Suprapubic skin (tissue), 4 donors: ENCODE measurements around the gene SMAD2. TPM values are rescaled to one million over a fixed set of nuclear protein-coding genes. Genes with fewer than 3 reads are reported as not detected.

Experiments
- DNase-seq, 2 donors: peaks; one replicate each; pipeline ENCODE4 v3.0.0-alpha.2; 2019; ENCODE audit warnings: low spot score in 2 of 2
- H3K27ac ChIP-seq: fragments of 200-600 bp; sonication (generic); one replicate; pipeline ENCODE4 v1.5.1; 2019
- H3K27me3 ChIP-seq: fragments of 200-600 bp; sonication (generic); one replicate; pipeline ENCODE4 v1.5.1; 2019
- H3K36me3 ChIP-seq: fragments of 200-600 bp; sonication (generic); one replicate; pipeline ENCODE4 v1.5.1; 2019
- H3K4me1 ChIP-seq: fragments of 200-600 bp; sonication (generic); one replicate; pipeline ENCODE4 v1.5.1; 2019
- H3K4me3 ChIP-seq: fragments of 200-600 bp; sonication (generic); one replicate; pipeline ENCODE4 v1.5.1; 2019; ENCODE audit warnings: mild to moderate bottlenecking
- H3K9me3 ChIP-seq: fragments of 200-600 bp; sonication (generic); one replicate; pipeline ENCODE4 v1.5.1; 2019
- EP300 ChIP-seq: sonication (generic); formaldehyde crosslinking; IDR thresholded peaks from one replicate; pipeline ENCODE4 v1.6.1; 2017; ENCODE audit warnings: antibody characterized with exemption
- POLR2A ChIP-seq, 2 donors: fragments of 450-650 bp; IDR thresholded peaks; one replicate each; pipeline ENCODE4 v1.6.1; 2017; ENCODE audit warnings: antibody characterized with exemption in 2 of 2, mild to moderate bottlenecking in 2 of 2, moderate library complexity in 2 of 2
- POLR2AphosphoS5 ChIP-seq, 3 donors: sonication (generic); formaldehyde crosslinking; IDR thresholded peaks; one replicate each; pipeline ENCODE4 v1.6.1; 2017; ENCODE audit warnings: antibody characterized with exemption in 3 of 3
- whole genome bisulfite sequencing: methylation state at CpG from one replicate; pipeline ENCODE4 v1.1.5; 2018; 5-methylcytosine and 5-hydroxymethylcytosine counted together
- total RNA-seq, 4 donors: library from RNA; depleted of rRNA; stranded (reverse); fragments of >200 nt; gene quantifications; one replicate each; pipeline ENCODE4 v1.1.0, GENCODE V29; 2016
- TF ChIP-seq, protein P1 (sequence below), 2 donors: fragments of 200-600 bp in 1 of 2; fragments of 450-650 bp in 1 of 2; sonication (generic) in 1 of 2; IDR thresholded peaks; one replicate each; pipeline ENCODE4 v1.5.1; 2016 to 2019; ENCODE audit warnings: antibody characterized with exemption in 2 of 2, mild to moderate bottlenecking in 1 of 2, moderate library complexity in 1 of 2

Gene SMAD2
- total RNA-seq, 4 donors from 2014 or later, result 47.5 to 75.9 (median 59.3) TPM

DNA sequence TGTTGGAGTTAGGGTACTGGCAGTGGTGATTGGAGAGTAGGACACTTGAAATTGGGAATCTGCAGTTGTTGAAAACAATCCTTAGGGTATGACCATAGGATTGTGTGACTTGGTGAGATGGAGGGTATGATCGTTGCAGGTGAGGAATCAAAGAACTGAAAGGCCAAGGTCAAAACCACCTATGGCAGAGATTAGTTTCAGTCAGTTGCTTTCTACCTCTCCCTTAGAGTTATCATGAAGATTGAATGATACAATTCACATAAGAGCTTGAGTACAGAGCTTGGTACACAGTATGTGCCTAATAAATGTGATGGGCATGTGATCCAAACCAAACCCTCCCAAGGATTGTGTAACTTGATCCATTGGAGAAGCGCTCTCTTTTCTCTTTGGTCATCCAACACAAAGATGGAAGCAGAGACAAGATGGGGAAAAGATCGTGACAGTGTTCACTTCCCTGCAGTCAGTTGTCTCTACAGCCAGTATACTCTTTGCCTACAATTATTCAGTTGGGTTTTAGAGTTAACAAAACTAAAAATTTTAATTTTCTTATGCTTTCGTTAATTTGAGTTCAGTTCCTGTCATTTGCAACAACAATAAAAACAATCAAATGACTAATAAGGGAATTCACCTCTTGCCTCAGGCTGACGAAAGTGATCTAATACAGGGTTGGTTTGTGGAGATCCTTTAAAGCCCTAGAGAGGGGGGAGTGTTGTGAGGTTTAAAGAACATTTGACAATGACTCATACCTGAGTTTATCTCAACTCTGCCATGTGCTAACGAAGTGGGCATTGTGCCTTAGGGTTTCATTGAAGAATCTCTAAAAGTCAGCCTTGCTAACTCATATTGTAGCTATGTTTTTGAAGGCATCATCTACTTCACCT, 14.8 kb upstream of the SMAD2 start:
- Histone ChIP-seq H3K27ac (no peak overlapping the region), H3K36me3 (no peaks in the 10 kb centered on the region), H3K9me3 (no peaks in the 10 kb centered on the region), H3K4me1 (no peaks in the 10 kb centered on the region), H3K4me3 (no peak overlapping the region), H3K27me3 (no peaks in the 10 kb centered on the region)
- DNase-seq, result no peak
- TF ChIP-seq EP300, result no peak
- TF ChIP-seq, protein P1, sequence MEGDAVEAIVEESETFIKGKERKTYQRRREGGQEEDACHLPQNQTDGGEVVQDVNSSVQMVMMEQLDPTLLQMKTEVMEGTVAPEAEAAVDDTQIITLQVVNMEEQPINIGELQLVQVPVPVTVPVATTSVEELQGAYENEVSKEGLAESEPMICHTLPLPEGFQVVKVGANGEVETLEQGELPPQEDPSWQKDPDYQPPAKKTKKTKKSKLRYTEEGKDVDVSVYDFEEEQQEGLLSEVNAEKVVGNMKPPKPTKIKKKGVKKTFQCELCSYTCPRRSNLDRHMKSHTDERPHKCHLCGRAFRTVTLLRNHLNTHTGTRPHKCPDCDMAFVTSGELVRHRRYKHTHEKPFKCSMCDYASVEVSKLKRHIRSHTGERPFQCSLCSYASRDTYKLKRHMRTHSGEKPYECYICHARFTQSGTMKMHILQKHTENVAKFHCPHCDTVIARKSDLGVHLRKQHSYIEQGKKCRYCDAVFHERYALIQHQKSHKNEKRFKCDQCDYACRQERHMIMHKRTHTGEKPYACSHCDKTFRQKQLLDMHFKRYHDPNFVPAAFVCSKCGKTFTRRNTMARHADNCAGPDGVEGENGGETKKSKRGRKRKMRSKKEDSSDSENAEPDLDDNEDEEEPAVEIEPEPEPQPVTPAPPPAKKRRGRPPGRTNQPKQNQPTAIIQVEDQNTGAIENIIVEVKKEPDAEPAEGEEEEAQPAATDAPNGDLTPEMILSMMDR (IDR thresholded peaks at IDR 0.05), result no peak
- no peak for TF ChIP-seq POLR2A (IDR thresholded peaks at IDR 0.05)
- no peak for TF ChIP-seq POLR2AphosphoS5 (IDR thresholded peaks at IDR 0.05)
- 62% methylated on average over 6 of the region's 6 CpGs for WGBS

DNA sequence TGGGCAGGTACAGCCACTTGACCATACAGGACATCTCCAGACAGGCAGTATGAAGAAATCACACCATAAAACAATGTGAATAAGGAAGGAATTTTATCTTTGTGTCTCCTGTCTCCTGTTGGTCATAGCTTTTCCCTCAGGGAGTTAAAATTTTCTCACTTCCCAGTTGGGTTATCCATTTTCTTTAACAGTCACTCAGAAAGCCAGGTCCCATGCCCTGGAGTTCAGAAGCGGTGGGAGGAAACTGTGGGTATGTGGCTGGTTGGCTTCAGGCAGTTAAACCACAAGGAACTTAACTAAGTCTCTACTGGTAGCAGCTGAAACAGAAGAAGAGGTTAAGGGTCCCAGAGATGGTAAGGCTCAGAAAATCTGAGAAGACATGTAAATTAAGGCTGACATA, 6.5 kb upstream of the SMAD2 start:
- Histone ChIP-seq H3K4me3 (no peak overlapping the region), H3K27ac (no peak overlapping the region), H3K4me1 (peaks cover under 1% of the 10 kb centered on the region), H3K36me3 (no peaks in the 10 kb centered on the region), H3K27me3 (no peaks in the 10 kb centered on the region), H3K9me3 (no peaks in the 10 kb centered on the region)
- no peak for TF ChIP-seq POLR2AphosphoS5 (IDR thresholded peaks at IDR 0.05)
- TF ChIP-seq POLR2A (IDR thresholded peaks at IDR 0.05), result no peak
- no peak for TF ChIP-seq EP300
- TF ChIP-seq, protein P1 (IDR thresholded peaks at IDR 0.05), result no peak
- WGBS, result 88% methylated on average over 1 of the region's 1 CpG
- DNase-seq, result no peak

DNA sequence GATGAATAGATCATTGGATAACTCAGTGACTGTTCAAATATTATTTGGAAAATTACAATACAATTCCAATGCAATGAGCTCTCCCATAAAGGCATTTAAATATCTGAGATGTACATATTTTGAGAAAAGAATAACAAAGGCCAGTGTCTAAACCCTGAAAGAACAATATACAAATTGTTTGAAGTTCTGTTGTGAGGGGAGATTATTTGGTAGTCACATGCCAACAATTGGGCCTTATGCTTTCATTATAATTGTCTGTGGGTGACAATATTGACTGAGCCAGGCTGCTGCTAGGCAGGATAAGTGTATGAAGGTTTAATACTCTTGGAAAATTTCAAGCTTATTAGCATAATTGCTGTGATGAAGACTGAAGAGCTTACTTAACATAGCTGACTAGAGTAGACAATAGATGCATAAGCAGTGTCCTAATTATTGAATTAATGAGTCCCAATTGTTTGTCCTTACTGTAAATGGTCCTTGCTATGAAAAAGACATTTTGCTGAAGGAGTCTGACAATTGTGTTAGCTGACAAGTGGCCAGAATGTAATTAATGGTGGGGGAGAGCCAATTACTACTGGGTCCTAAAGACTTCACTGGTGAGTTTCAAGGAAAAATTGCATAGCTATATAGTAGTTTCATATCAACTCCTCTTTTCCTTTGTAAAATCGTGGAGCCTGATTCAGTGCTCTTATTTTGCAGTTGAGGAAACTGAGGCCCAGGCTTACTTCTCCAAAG, 5.0 kb upstream of the SMAD2 start:
- 81% methylated on average over 1 of the region's 1 CpG for WGBS
- TF ChIP-seq POLR2A (IDR thresholded peaks at IDR 0.05), result no peak
- no peak for TF ChIP-seq POLR2AphosphoS5 (IDR thresholded peaks at IDR 0.05)
- TF ChIP-seq, protein P1 (IDR thresholded peaks at IDR 0.05), result no peak
- TF ChIP-seq EP300, result no peak
- no peaks in the 10 kb centered on the region for H3K27me3 ChIP-seq

DNA sequence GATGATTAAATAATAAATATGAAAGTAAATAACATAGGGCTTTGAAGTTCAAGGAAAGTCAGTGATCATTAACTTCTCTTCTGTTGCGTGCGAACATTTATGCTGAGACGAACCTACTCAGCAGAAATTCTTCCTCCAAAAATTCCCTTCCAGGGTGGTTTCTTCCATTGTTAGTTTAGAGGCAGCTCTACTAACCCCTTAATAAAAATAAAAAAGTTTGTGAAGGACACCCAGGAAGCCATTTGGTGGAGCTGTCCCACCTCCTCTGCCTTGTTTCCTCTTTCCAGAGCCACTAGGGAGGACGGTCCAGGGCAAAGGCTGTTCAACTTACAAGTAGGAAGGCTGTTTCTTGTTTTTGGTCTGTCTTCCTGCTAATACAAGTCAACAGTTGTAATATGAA, 2.1 kb upstream of the SMAD2 start:
- Histone ChIP-seq H3K9me3 (no peaks in the 10 kb centered on the region), H3K27me3 (no peaks in the 10 kb centered on the region), H3K4me1 (peaks cover 28% of the 10 kb centered on the region), H3K27ac (no peak overlapping the region), H3K36me3 (no peaks in the 10 kb centered on the region), H3K4me3 (no peak overlapping the region)
- WGBS, result 80% methylated on average over 4 of the region's 4 CpGs
- no peak for DNase-seq
- TF ChIP-seq POLR2AphosphoS5 (IDR thresholded peaks at IDR 0.05), result no peak
- TF ChIP-seq, protein P1 (IDR thresholded peaks at IDR 0.05), result no peak

More for the DNA sequence above, 5.0 kb upstream of the SMAD2 start:
- H3K27ac ChIP-seq, result no peak overlapping the region
- H3K4me3 ChIP-seq, result no peak overlapping the region
- DNase-seq, result no peak
- no peaks in the 10 kb centered on the region for H3K9me3 ChIP-seq
- peaks cover 8% of the 10 kb centered on the region for H3K4me1 ChIP-seq
- no peaks in the 10 kb centered on the region for H3K36me3 ChIP-seq

DNA sequence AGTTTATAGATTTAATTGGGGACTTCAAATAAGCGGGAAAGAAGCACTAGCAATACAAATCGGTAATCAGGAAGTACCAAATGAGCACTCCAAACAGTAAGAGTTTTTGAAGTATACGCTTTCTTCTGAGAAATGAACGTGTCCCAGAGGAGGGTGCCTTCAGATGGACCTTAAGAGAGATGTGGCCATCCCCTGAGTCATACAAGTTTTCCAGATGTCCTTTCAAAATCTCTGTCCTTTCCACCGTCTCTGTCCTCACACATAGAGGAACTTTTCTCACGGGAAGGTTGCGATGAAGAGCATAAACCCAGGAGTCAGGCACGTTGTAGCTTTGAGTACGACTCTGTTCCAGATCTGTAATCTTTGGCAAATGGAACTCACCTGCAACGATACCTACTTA, 1.7 kb upstream of the SMAD2 start:
- Histone ChIP-seq H3K4me1 (peaks cover 32% of the 10 kb centered on the region), H3K4me3 (no peak overlapping the region), H3K27me3 (no peaks in the 10 kb centered on the region), H3K36me3 (no peaks in the 10 kb centered on the region), H3K27ac (no peak overlapping the region), H3K9me3 (no peaks in the 10 kb centered on the region)
- DNase-seq, result no peak
- 79% methylated on average over 10 of the region's 10 CpGs for WGBS
- TF ChIP-seq EP300 (no peak), POLR2A (IDR thresholded peaks at IDR 0.05) (no peak), POLR2AphosphoS5 (IDR thresholded peaks at IDR 0.05) (no peak)
- TF ChIP-seq, protein P1 (IDR thresholded peaks at IDR 0.05), result no peak
